ENCODE data around the gene ATP1B4.

- TF ChIP-seq POLR2AphosphoS5 (IDR thresholded peaks at IDR 0.05; ENCODE audit: insufficient read depth in 1 of 2, low read depth in 1 of 2), result no peak
- no peak for TF ChIP-seq POLR2A (IDR thresholded peaks at IDR 0.05)
- TF ChIP-seq CTCF (IDR thresholded peaks at IDR 0.05), result no peak
Measured at GRCh38 chrX:120321520-120322281, 40.2 kb upstream of the ATP1B4 start.
